WI38 (cell line): ENCODE results near the gene ARPC4.

Source experiments
- H3K4me3 ChIP-seq: 2 replicates; pipeline ENCODE4 v1.5.1; 2011; ENCODE audit warnings: low read depth, mild to moderate bottlenecking, control low read depth, low read length
- TF ChIP-seq, protein P1 (sequence below): IDR thresholded peaks from 2 replicates; pipeline ENCODE4 v1.5.1; 2012; ENCODE audit warnings: low read depth, mild to moderate bottlenecking, control low read depth, low read length

The ARPC4 gene

GRCh38 chr3:9780458-9780812, 12.4 kb upstream of the ARPC4 start:
- H3K4me3 ChIP-seq = no peak overlapping the region
- TF ChIP-seq, protein P1, sequence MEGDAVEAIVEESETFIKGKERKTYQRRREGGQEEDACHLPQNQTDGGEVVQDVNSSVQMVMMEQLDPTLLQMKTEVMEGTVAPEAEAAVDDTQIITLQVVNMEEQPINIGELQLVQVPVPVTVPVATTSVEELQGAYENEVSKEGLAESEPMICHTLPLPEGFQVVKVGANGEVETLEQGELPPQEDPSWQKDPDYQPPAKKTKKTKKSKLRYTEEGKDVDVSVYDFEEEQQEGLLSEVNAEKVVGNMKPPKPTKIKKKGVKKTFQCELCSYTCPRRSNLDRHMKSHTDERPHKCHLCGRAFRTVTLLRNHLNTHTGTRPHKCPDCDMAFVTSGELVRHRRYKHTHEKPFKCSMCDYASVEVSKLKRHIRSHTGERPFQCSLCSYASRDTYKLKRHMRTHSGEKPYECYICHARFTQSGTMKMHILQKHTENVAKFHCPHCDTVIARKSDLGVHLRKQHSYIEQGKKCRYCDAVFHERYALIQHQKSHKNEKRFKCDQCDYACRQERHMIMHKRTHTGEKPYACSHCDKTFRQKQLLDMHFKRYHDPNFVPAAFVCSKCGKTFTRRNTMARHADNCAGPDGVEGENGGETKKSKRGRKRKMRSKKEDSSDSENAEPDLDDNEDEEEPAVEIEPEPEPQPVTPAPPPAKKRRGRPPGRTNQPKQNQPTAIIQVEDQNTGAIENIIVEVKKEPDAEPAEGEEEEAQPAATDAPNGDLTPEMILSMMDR = no peak

DNA sequence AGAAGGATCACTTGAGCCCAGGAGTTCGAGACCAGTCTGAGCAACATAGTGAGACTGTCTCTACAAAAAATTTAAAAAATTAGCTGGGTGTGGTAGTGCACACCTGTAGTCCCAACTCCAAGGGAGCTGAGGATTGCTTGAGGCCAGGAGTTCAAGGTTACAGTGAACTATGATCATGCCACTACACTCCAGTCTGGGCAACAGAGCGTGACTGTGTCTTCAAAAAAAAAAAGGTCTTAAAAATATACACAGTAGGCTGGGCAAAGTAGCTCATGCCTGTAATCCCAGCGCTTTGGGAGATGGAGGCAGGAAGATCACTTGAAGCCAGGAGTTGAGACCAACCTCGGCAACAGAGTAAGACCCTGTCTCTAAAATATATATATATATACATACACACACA, 12.0 kb upstream of the ARPC4 start:
- TF ChIP-seq, protein P1 = no peak
- no peak overlapping the region for H3K4me3 ChIP-seq

DNA sequence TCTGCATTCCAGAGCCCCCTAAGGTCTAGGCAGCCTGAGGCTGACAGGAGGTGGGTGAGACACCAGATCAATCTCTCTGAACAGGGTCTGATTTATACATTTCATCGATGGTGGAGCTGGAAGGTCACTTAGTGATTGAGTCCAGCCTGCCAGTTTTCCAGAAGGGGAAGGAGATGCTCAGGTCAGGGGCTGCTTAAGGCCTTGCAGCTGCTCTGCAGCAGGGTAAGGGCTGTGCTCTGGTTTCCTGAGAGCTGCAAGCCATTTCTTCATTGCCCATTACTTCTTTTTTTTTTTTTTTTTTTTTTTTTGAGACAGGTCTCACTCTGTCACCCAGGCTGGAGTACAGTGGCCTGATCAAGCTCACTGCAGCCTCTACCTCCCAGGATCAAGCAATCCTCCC, 11.3 kb upstream of the ARPC4 start:
- TF ChIP-seq, protein P1 = no peak
- H3K4me3 ChIP-seq = no peak overlapping the region

GRCh38 chr3:9781978-9782603, 10.8 kb upstream of the ARPC4 start:
- H3K4me3 ChIP-seq = no peak overlapping the region
- TF ChIP-seq, protein P1 = no peak

- H3K4me3 ChIP-seq = no peak overlapping the region
- TF ChIP-seq, protein P1 = no peak
These were observed 10.1 kb upstream of the ARPC4 start for GRCh38 chr3:9782770-9783169.

- TF ChIP-seq, protein P1 = no peak
- H3K4me3 ChIP-seq = no peak overlapping the region
These were observed 8.9 kb upstream of the ARPC4 start for GRCh38 chr3:9783954-9784353.

DNA sequence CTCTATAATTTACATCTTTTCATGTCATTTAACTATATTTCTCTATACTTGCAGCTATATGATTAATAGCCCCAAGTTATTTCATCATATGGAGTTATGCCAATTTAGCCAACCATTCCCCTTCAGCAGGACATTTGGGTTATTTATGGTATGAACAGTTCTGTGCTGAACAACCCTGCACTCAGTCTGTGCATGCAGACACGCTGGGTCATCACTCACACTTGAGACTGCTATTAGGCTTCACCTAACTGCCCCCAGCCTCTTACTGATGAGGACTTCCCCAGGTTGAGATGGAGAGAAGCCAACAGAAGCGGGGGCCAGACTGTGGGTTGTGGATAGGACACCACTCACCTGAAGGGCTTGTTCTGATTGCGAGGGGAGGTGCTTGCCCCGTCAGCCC, 7.9 kb upstream of the ARPC4 start:
- TF ChIP-seq, protein P1 = no peak

More for the DNA sequence above, 7.9 kb upstream of the ARPC4 start:
- no peak overlapping the region for H3K4me3 ChIP-seq
